ENCODE measurements around the gene APOOL.
"Not testable (repeated sequence)": the region's sequence is repeated elsewhere in the genome, so short reads cannot be mapped to it uniquely, and the experiment has no call there.

Gene APOOL

GRCh38 chrX:85003655-85004244 lies at the start of gene APOOL:
APOOL (plus strand) TSS chrX:85003877; CDS start chrX:85003913, 36 bp downstream.
- DNase-seq, result peak; percentile 65

GRCh38 chrX:84956304-84956703 lies 47.4 kb upstream of the APOOL start:
- no peak for DNase-seq

- DNase-seq, result no peak
These were observed 28.9 kb upstream of the APOOL start for GRCh38 chrX:84974803-84975202.

- not testable (repeated sequence) for DNase-seq
These were observed 11.9 kb upstream of the APOOL start for GRCh38 chrX:84991739-84992138.

GRCh38 chrX:84993150-84993549 lies 10.5 kb upstream of the APOOL start:
- no peak for DNase-seq

GRCh38 chrX:85001344-85001743 lies 2.3 kb upstream of the APOOL start:
- no peak for DNase-seq

GRCh38 chrX:85004255-85004654 lies 578 bp downstream of the APOOL start:
- DNase-seq, result no peak

GRCh38 chrX:85012098-85012497 lies 8.4 kb downstream of the APOOL start:
- DNase-seq, result no peak

- not testable (repeated sequence) for DNase-seq
These were observed 11.7 kb downstream of the APOOL start for GRCh38 chrX:85015351-85015750.

- no peak for DNase-seq
These were observed 14.0 kb downstream of the APOOL start for GRCh38 chrX:85017721-85018120.

- no peak for DNase-seq
These were observed 14.8 kb downstream of the APOOL start for GRCh38 chrX:85018471-85018870.

GRCh38 chrX:85020216-85020615 lies 16.5 kb downstream of the APOOL start:
- no peak for DNase-seq

- DNase-seq, result no peak
These were observed 20.4 kb downstream of the APOOL start for GRCh38 chrX:85024044-85024443.

GRCh38 chrX:85024562-85024961 lies 20.9 kb downstream of the APOOL start:
- no peak for DNase-seq

GRCh38 chrX:85026170-85026569 lies 22.5 kb downstream of the APOOL start:
- DNase-seq, result no peak

- no peak for DNase-seq
These were observed 25.4 kb downstream of the APOOL start for GRCh38 chrX:85029043-85029442.

- DNase-seq, result no peak
These were observed 27.8 kb downstream of the APOOL start for GRCh38 chrX:85031505-85031904.

GRCh38 chrX:85037114-85037513 lies 33.4 kb downstream of the APOOL start:
- DNase-seq, result no peak

GRCh38 chrX:85051627-85052026 lies 48.0 kb downstream of the APOOL start:
- DNase-seq, result no peak

- no peak for DNase-seq
These were observed 48.5 kb downstream of the APOOL start for GRCh38 chrX:85052205-85052604.

GRCh38 chrX:85052636-85053343 lies 49.1 kb downstream of the APOOL start:
- DNase-seq, result no peak

GRCh38 chrX:85065512-85066198 lies 62.0 kb downstream of the APOOL start:
- DNase-seq, result no peak

- not testable (repeated sequence) for DNase-seq
These were observed 73.6 kb downstream of the APOOL start for GRCh38 chrX:85077247-85077646.

GRCh38 chrX:85084770-85085393 lies 81.2 kb downstream of the APOOL start:
- DNase-seq, result no peak

Data from KG1 (cell line).